ENCODE results near the gene YIPF4. TPM values are rescaled to one million over a fixed set of nuclear protein-coding genes. Genes with fewer than 3 reads are reported as not detected.
"Not testable (repeated sequence)": the region's sequence is repeated elsewhere in the genome, so short reads cannot be mapped to it uniquely, and the experiment has no call there.

YIPF4 gene
- total RNA-seq, 1 donor from 2014 or later: 73.5 TPM

- Mint-ChIP-seq H3K4me1 (ENCODE audit: unreplicated experiment) (peaks cover 8% of the 10 kb centered on the region), H3K4me3 (ENCODE audit: unreplicated experiment) (no peak within 1 kb of the TSS), H3K36me3 (ENCODE audit: unreplicated experiment) (no peaks in the 10 kb centered on the region), H3K27me3 (ENCODE audit: unreplicated experiment) (peaks cover 6% of the 10 kb centered on the region), H3K27ac (ENCODE audit: unreplicated experiment) (no peak within 1 kb of the TSS), H3K9me3 (ENCODE audit: unreplicated experiment) (no peaks in the 10 kb centered on the region)
- peak; percentile 0 for DNase-seq (ENCODE audit: extremely low spot score, unreplicated experiment)
- TF ChIP-seq, protein P1, sequence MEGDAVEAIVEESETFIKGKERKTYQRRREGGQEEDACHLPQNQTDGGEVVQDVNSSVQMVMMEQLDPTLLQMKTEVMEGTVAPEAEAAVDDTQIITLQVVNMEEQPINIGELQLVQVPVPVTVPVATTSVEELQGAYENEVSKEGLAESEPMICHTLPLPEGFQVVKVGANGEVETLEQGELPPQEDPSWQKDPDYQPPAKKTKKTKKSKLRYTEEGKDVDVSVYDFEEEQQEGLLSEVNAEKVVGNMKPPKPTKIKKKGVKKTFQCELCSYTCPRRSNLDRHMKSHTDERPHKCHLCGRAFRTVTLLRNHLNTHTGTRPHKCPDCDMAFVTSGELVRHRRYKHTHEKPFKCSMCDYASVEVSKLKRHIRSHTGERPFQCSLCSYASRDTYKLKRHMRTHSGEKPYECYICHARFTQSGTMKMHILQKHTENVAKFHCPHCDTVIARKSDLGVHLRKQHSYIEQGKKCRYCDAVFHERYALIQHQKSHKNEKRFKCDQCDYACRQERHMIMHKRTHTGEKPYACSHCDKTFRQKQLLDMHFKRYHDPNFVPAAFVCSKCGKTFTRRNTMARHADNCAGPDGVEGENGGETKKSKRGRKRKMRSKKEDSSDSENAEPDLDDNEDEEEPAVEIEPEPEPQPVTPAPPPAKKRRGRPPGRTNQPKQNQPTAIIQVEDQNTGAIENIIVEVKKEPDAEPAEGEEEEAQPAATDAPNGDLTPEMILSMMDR (IDR thresholded peaks at IDR 0.05): no peak
Measured at GRCh38 chr2:32264422-32265105, 13.1 kb upstream of the YIPF4 start, which contains the start of gene NLRC4. TSS of gene NLRC4 (minus strand) at chr2:32264886. CDS start at chr2:32256775, 8,111 bp downstream.

DNA sequence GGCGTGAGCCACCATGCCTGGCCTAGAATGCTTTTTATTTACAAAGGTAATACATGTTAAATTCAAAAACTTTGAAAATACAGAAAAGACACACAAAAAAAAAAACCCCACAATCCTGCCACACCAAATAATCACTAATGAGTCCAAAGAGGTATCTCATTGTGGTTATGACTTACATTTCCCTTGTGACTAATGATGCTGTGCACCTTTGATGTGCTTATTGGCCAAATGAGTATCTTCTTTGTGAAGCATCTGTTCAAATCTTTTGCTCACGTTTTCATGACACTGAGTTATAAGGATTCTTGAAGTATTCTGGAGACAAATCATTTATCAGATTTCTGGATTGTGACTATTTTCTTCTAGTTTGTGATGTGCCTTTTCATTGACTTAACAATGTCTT is 6.6 kb upstream of the YIPF4 start:
- TF ChIP-seq, protein P1 (IDR thresholded peaks at IDR 0.05): no peak
- Mint-ChIP-seq H3K9me3 (ENCODE audit: unreplicated experiment) (no peaks in the 10 kb centered on the region), H3K4me3 (ENCODE audit: unreplicated experiment) (no peak overlapping the region), H3K36me3 (ENCODE audit: unreplicated experiment) (no peaks in the 10 kb centered on the region), H3K27me3 (ENCODE audit: unreplicated experiment) (peaks cover 18% of the 10 kb centered on the region), H3K27ac (ENCODE audit: unreplicated experiment) (no peak overlapping the region), H3K4me1 (ENCODE audit: unreplicated experiment) (no peaks in the 10 kb centered on the region)
- DNase-seq (ENCODE audit: extremely low spot score, unreplicated experiment): no peak

DNA sequence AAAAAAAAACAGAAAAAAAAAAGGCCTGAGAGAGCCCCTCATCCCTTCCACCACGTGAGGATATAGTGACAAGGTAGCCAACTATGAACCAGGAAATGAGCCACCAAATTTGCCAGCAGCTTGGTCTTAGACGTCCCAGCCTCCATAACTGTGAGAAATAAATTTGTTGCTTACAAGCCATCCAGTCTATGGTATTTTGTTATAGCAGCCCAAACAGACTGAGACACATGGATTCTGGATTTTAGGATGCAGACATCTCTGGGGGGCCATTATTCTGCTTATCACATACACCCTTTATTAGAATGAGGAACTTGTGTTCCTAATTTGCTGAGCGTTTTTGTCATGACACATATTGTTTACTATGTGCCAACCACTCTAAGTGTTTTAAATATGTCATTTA is 5.4 kb upstream of the YIPF4 start:
- no peak for DNase-seq (ENCODE audit: extremely low spot score, unreplicated experiment)
- Mint-ChIP-seq H3K4me3 (ENCODE audit: unreplicated experiment) (no peak overlapping the region), H3K27me3 (ENCODE audit: unreplicated experiment) (peaks cover 18% of the 10 kb centered on the region), H3K4me1 (ENCODE audit: unreplicated experiment) (peaks cover 2% of the 10 kb centered on the region), H3K27ac (ENCODE audit: unreplicated experiment) (no peak overlapping the region), H3K36me3 (ENCODE audit: unreplicated experiment) (no peaks in the 10 kb centered on the region), H3K9me3 (ENCODE audit: unreplicated experiment) (no peaks in the 10 kb centered on the region)
- TF ChIP-seq, protein P1 (IDR thresholded peaks at IDR 0.05): no peak

GRCh38 chr2:32274289-32274688 is 3.4 kb upstream of the YIPF4 start:
- Mint-ChIP-seq H3K27ac (ENCODE audit: unreplicated experiment) (no peak overlapping the region), H3K27me3 (ENCODE audit: unreplicated experiment) (peaks cover 15% of the 10 kb centered on the region)
- TF ChIP-seq, protein P1 (IDR thresholded peaks at IDR 0.05): no peak

DNA sequence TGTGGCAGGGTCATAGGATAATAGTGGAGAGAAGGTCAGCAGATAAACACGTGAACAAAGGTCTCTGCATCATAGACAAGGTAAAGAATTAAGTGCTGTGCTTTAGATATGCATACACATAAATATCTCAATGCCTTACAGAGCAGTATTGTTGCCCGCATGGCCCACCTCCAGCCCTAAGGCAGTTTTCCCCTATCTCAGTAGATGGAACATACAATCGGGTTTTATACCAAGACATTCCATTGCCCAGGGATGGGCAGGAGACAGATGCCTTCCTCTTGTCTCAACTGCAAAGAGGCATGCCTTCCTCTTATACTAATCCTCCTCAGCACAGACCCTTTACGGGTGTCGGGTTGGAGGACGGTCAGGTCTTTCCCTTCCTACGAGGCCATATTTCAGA is 1.9 kb upstream of the YIPF4 start:
- H3K36me3 Mint-ChIP-seq (ENCODE audit: unreplicated experiment); H3K4me3 Mint-ChIP-seq (ENCODE audit: unreplicated experiment); H3K27ac Mint-ChIP-seq (ENCODE audit: unreplicated experiment); DNase-seq (ENCODE audit: extremely low spot score, unreplicated experiment); H3K9me3 Mint-ChIP-seq (ENCODE audit: unreplicated experiment): not testable (repeated sequence)
- peaks cover 20% of the 10 kb centered on the region for H3K4me1 Mint-ChIP-seq (ENCODE audit: unreplicated experiment)
- peaks cover 13% of the 10 kb centered on the region for H3K27me3 Mint-ChIP-seq (ENCODE audit: unreplicated experiment)

More at GRCh38 chr2:32274289-32274688, 3.4 kb upstream of the YIPF4 start:
- no peaks in the 10 kb centered on the region for H3K9me3 Mint-ChIP-seq (ENCODE audit: unreplicated experiment)
- H3K4me1 Mint-ChIP-seq (ENCODE audit: unreplicated experiment): peaks cover 13% of the 10 kb centered on the region
- no peaks in the 10 kb centered on the region for H3K36me3 Mint-ChIP-seq (ENCODE audit: unreplicated experiment)
- no peak overlapping the region for H3K4me3 Mint-ChIP-seq (ENCODE audit: unreplicated experiment)
- DNase-seq (ENCODE audit: extremely low spot score, unreplicated experiment): no peak

Measured in osteocyte (in vitro differentiated cells).